ENCODE data around the gene ZNF844.

DNA sequence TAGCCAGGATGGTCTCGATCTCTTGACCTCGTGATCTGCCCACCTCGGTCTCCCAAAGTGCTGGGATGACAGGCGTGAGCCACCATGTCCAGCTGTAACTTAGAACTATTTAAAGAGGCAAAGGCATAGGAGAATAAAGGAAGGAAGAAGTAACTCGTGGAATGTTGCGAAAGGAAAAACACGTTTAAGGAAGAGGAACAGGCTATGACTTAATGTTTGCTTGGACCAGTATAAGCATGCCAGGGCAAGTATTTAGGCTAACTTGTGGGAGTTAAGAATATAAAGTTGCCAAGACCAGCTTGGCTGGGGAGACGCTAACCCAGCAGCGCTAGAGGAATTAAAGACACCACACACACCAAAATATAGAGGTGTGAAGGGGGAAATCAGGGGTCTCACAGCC is 33.5 kb downstream of the ZNF844 start:
- TF ChIP-seq, protein P1, sequence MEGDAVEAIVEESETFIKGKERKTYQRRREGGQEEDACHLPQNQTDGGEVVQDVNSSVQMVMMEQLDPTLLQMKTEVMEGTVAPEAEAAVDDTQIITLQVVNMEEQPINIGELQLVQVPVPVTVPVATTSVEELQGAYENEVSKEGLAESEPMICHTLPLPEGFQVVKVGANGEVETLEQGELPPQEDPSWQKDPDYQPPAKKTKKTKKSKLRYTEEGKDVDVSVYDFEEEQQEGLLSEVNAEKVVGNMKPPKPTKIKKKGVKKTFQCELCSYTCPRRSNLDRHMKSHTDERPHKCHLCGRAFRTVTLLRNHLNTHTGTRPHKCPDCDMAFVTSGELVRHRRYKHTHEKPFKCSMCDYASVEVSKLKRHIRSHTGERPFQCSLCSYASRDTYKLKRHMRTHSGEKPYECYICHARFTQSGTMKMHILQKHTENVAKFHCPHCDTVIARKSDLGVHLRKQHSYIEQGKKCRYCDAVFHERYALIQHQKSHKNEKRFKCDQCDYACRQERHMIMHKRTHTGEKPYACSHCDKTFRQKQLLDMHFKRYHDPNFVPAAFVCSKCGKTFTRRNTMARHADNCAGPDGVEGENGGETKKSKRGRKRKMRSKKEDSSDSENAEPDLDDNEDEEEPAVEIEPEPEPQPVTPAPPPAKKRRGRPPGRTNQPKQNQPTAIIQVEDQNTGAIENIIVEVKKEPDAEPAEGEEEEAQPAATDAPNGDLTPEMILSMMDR (IDR thresholded peaks at IDR 0.05) = no peak
- TF ChIP-seq POLR2AphosphoS5 (IDR thresholded peaks at IDR 0.05) (no peak), POLR2A (IDR thresholded peaks at IDR 0.05) (no peak)
